Suppressor macrophage (primary cell): ENCODE data around the gene TPM1.
"Not testable (repeated sequence)": the region's sequence is repeated elsewhere in the genome, so short reads cannot be mapped to it uniquely, and the experiment has no call there.

Experiments
- DNase-seq, 4 experiments: peaks; one replicate each; pipeline ENCODE4 v3.0.0-alpha.2; 2020 to 2022

The TPM1 gene

DNA sequence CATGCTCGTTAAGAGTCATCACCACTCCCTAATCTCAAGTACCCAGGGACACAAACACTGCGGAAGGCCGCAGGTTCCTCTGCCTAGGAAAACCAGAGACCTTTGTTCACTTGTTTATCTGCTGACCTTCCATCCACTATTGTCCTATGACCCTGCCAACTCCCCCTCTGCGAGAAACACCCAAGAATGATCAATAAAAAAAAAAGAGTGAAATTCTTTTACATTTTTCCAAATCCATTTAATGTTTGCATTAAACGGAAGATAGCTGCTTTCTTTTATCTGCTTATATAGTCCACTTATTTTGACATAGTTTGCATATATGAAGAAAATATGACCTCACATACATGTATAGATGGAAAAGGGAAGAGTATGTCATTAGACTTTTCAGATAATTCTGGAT is 57.0 kb downstream of the TPM1 start:
- DNase-seq: not testable (repeated sequence)

GRCh38 chr15:63103416-63103815 is 60.9 kb downstream of the TPM1 start:
- peak in 3 of 4 experiments; percentile 8 to 36 (median 36) for DNase-seq

GRCh38 chr15:63104727-63105126 is 62.2 kb downstream of the TPM1 start:
- peak; percentile 39 to 65 (median 52) for DNase-seq

DNA sequence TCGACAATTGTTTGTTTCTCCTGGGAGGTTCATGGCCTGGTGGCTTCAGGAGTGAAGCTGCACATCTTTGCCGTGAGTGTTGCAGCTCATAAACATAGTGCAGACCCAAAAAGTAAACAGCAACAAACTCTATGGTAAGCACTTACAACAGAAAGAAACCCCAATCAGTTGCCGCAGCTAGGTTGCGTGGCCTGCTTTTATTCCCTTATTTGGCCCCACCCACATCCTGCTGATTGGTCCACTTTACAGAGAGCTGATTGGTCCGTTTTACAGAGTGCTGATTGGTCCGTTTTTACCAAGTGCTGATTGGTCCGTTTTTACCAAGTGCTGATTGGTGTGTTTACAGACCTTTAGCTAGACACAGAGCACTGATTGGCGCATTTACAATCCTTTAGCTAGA is 62.8 kb downstream of the TPM1 start:
- not testable (repeated sequence) for DNase-seq

DNA sequence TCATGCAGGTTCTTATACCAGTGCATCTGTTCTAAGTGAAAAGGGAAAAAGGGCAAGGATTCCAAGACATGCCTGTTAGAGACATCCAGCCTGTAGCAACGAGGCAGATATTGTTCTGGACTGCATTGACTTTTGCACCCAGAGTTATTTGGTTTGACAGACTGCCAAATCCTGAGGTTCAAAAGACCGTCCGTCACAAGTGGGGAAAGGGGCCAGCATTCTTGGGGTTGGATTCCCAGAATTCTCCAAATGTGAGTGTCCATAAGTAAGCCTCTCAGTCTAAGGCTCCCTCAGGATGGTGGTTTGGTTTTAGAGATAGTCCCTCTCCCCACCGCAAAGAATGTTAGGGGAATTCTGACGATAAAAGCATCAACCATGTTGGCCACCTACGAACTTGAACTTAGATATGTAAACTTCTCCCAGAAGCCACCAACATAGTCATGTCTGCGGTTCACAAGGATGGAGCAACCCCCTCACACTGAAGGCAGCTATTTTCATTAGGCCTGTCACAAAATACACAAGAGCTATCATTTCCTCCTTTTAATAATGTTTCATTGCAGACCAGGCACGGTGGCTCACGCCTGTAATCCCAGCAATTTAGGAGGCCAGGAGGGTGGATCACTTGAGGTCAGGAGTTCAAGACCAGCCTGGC is 65.5 kb downstream of the TPM1 start:
- DNase-seq: peak in 1 of 4 experiments; percentile 8

- no peak for DNase-seq
Observed at GRCh38 chr15:63109498-63109897, 67.0 kb downstream of the TPM1 start.

DNA sequence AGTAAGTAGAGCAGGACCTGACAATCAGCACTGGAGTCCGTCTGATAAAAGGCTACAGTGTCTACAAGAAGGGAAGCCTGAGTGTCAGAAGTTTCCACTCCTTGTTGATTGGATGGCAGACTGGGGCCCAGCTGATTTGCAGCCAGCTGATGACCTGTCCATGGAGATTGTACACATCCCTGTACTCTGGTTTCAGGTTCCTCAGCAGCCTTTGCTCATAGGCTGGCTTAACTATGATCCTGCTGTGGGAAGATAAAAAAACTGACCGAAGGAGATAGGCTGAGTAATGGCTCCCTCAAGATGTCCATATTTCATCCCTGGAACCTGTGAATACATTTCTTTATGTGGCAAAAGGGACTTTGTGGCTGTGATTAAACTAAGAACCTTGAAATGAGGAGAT is 67.4 kb downstream of the TPM1 start:
- no peak for DNase-seq

DNA sequence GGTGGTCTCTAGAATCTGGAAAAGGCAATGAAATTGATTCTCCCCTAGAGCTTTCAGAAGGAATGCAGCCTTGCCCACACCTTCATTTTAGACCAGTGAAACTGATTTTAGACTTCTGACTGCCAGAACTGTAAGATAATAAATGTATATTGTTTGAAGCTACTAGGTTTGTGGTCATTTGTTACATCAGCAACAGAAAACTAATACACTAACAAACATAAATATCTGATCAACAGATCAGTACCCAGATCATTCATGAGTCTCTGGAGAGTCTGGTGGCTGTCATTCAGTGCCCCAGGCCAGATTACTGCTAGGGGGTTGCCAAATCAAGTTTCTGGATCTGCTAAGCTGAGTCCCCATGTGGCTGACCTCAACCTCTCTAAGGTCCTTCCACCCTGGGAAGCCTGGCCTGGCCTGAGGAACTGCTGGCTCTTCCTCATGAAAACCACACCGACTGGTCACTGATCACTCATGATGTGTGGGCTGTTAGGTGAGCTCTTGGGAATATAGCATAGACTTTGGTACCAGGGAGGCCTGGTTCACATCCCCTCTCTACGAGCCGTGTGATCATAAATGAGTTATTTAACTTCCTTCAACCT is 68.0 kb downstream of the TPM1 start:
- peak; percentile 34 to 64 (median 52) for DNase-seq

DNA sequence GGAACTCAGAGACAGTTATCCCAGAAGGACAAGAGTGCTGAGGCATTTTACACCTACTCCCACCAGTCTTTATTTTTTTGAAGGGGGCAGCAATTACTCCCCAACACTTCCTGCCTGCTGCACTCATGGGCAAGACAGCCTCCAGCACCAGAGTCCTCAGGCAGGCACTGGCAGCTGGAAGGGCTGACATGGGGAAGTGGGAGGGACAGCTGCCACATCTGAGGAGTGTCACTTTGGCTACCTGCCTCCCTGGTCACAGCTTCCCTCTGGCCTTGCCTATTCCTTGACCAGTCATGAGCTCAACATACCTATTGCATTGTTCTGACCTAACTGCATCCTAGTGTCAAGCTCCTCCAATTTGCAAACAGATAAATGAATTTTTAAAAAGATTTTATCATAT is 68.9 kb downstream of the TPM1 start:
- peak in 2 of 4 experiments; percentile 29 to 30 for DNase-seq

- DNase-seq: no peak
Observed at GRCh38 chr15:63112871-63113270, 70.3 kb downstream of the TPM1 start.

DNA sequence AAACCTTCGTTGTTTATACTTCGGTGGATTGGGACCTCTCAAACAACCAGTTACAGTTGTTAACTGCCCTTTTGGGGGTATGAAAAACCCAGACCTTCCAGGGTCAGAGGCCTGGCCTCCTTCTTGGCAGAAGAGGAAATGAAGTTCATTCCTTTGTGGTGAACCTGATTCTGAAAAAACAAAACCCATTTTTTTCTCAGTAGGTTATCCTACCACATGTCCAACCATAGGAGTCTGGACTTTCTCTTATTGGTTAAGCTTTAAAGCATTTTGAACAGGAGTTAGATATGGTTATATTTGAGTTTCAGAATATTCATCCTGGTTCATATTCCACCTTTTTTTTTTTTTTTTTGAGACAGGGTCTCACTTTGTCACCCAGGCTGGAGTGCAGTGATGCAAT is 71.9 kb downstream of the TPM1 start:
- DNase-seq: no peak
